ENCODE measurements around the gene DUSP14. TPM values are rescaled to one million over a fixed set of nuclear protein-coding genes. Genes with fewer than 3 reads are reported as not detected.

Gene DUSP14
- total RNA-seq, 2 donors from 2014 or later, result 2.0 to 3.4 TPM

GRCh38 chr17:37480427-37480826, 9.3 kb upstream of the DUSP14 start:
- ATAC-seq, result no peak
- intact Hi-C loops (cut with DNase I, micrococcal nuclease), result no loop called here
- DNase-seq, result no peak

- intact Hi-C loops (cut with DNase I, micrococcal nuclease), result no loop called here
- DNase-seq (no peak), ATAC-seq (no peak)
Measured at GRCh38 chr17:37481001-37481665, 8.6 kb upstream of the DUSP14 start.

GRCh38 chr17:37483311-37484039, 6.2 kb upstream of the DUSP14 start:
- ATAC-seq (no peak), DNase-seq (no peak)
- intact Hi-C loops (cut with DNase I, micrococcal nuclease), result no loop called here

GRCh38 chr17:37485938-37486570, 3.6 kb upstream of the DUSP14 start:
- intact Hi-C loops (cut with DNase I, micrococcal nuclease), result no loop called here
- no peak for DNase-seq
- no peak for ATAC-seq

- no peak for DNase-seq
- intact Hi-C loops (cut with DNase I, micrococcal nuclease), result no loop called here
- no peak for ATAC-seq
Measured at GRCh38 chr17:37488009-37488604, 1.6 kb upstream of the DUSP14 start.

- intact Hi-C loops (cut with DNase I, micrococcal nuclease), result no loop called here
- ATAC-seq, result peak; percentile 89
- DNase-seq, result peak; percentile 80 to 83
Measured at GRCh38 chr17:37488607-37489196, 989 bp upstream of the DUSP14 start.

GRCh38 chr17:37490022-37490587, 414 bp downstream of the DUSP14 start:
- DNase-seq (peak; percentile 47 to 75), ATAC-seq (peak; percentile 23)
- intact Hi-C loops (cut with DNase I, micrococcal nuclease), result no loop called here

- intact Hi-C loops (cut with DNase I, micrococcal nuclease), result no loop called here
- DNase-seq, result no peak
- no peak for ATAC-seq
Measured at GRCh38 chr17:37490638-37491614, 1.2 kb downstream of the DUSP14 start.

GRCh38 chr17:37492167-37492566, 2.5 kb downstream of the DUSP14 start:
- intact Hi-C loops (cut with DNase I, micrococcal nuclease), result no loop called here

GRCh38 chr17:37493249-37494027, 3.7 kb downstream of the DUSP14 start:
- DNase-seq, result no peak
- intact Hi-C loops (cut with DNase I, micrococcal nuclease), result no loop called here

More at GRCh38 chr17:37492167-37492566, 2.5 kb downstream of the DUSP14 start:
- ATAC-seq (no peak), DNase-seq (no peak)

GRCh38 chr17:37494401-37494831, 4.7 kb downstream of the DUSP14 start:
- intact Hi-C loops (cut with DNase I, micrococcal nuclease), result no loop called here
- ATAC-seq (no peak), DNase-seq (no peak)

More at GRCh38 chr17:37493249-37494027, 3.7 kb downstream of the DUSP14 start:
- ATAC-seq, result no peak

GRCh38 chr17:37494971-37495370, 5.3 kb downstream of the DUSP14 start:
- ATAC-seq (no peak), DNase-seq (no peak)
- intact Hi-C loops (cut with DNase I, micrococcal nuclease), result no loop called here

GRCh38 chr17:37500378-37500777, 10.7 kb downstream of the DUSP14 start:
- DNase-seq (no peak), ATAC-seq (no peak)
- intact Hi-C loops (cut with DNase I, micrococcal nuclease), result no loop called here

GRCh38 chr17:37502009-37502936, 12.6 kb downstream of the DUSP14 start:
- no peak for DNase-seq
- intact Hi-C loops (cut with DNase I, micrococcal nuclease), result no loop called here
- ATAC-seq, result no peak

- no peak for ATAC-seq
- no peak for DNase-seq
- intact Hi-C loops (cut with DNase I, micrococcal nuclease), result no loop called here
Measured at GRCh38 chr17:37503148-37503547, 13.5 kb downstream of the DUSP14 start.

GRCh38 chr17:37505333-37505732, 15.6 kb downstream of the DUSP14 start:
- ATAC-seq (no peak), DNase-seq (no peak)
- intact Hi-C loops (cut with DNase I, micrococcal nuclease), result no loop called here

All from left colon (tissue), 2 donors.